ENCODE results near the gene EPN3.

GRCh38 chr17:50522766-50523165 lies 9.8 kb upstream of the EPN3 start:
- TF ChIP-seq POLR2A (IDR thresholded peaks at IDR 0.05; ENCODE audit: low read depth, low read length) (no peak), POLR2AphosphoS5 (IDR thresholded peaks at IDR 0.05; ENCODE audit: low read depth, low read length) (no peak), SPI1 (IDR thresholded peaks at IDR 0.05; ENCODE audit: low read depth, low read length) (no peak), TAF1 (IDR thresholded peaks at IDR 0.05; ENCODE audit: low read depth, low read length) (no peak)
